H9 (cell line): ENCODE data around the gene PEG3. TPM values are rescaled to one million over a fixed set of nuclear protein-coding genes. Genes with fewer than 3 reads are reported as not detected.

Experiments used
- DNase-seq: peaks from one replicate; pipeline ENCODE4 v3.0.0-alpha.2; 2017
- H2AFZ ChIP-seq: one replicate; pipeline ENCODE4 v1.6.1; 2013; ENCODE audit warnings: mild to moderate bottlenecking, low read length, control low read depth, moderate library complexity
- H2AK5ac ChIP-seq: 2 replicates; pipeline ENCODE4 v1.6.1; 2013; ENCODE audit warnings: low read length, control low read depth, mixed read lengths; ENCODE audit not compliant: insufficient read length
- H2BK120ac ChIP-seq: one replicate; pipeline ENCODE4 v1.6.1; 2013; ENCODE audit warnings: low read depth, mild to moderate bottlenecking, low read length, control low read depth, inconsistent platforms; ENCODE audit not compliant: poor library complexity, severe bottlenecking
- H2BK12ac ChIP-seq: 2 replicates; pipeline ENCODE4 v1.6.1; 2013; ENCODE audit warnings: low read length, control low read depth, mixed read lengths, low read depth; ENCODE audit not compliant: insufficient read length
- H2BK15ac ChIP-seq: 2 replicates; pipeline ENCODE4 v1.6.1; 2013; ENCODE audit warnings: low read depth, low read length, control low read depth
- H2BK20ac ChIP-seq: one replicate; pipeline ENCODE4 v1.6.1; 2013; ENCODE audit warnings: low read depth, mild to moderate bottlenecking, low read length, control low read depth, inconsistent platforms; ENCODE audit not compliant: poor library complexity, severe bottlenecking
- H2BK5ac ChIP-seq: 2 replicates; pipeline ENCODE4 v1.6.1; 2013; ENCODE audit warnings: low read length, control low read depth, mixed read lengths; ENCODE audit not compliant: insufficient read length
- H3K14ac ChIP-seq: 2 replicates; pipeline ENCODE4 v1.6.1; 2013; ENCODE audit warnings: low read length, control low read depth; ENCODE audit not compliant: insufficient read depth
- H3K18ac ChIP-seq: 2 replicates; pipeline ENCODE4 v1.6.1; 2013; ENCODE audit warnings: low read depth, mild to moderate bottlenecking, mixed read lengths, low read length, control low read depth; ENCODE audit not compliant: insufficient read length
- H3K23ac ChIP-seq: 2 replicates; pipeline ENCODE4 v1.6.1; 2013; ENCODE audit warnings: low read length, control low read depth, mixed read lengths, low read depth; ENCODE audit not compliant: insufficient read length
- H3K23me2 ChIP-seq: 2 replicates; pipeline ENCODE4 v1.6.1; 2013; ENCODE audit warnings: low read depth, mild to moderate bottlenecking, mixed read lengths, low read length, control low read depth; ENCODE audit not compliant: insufficient read length, poor library complexity, severe bottlenecking
- H3K27ac ChIP-seq: 2 replicates; pipeline ENCODE4 v1.5.1; 2013; ENCODE audit warnings: low read length, control low read depth, mixed read lengths, low read depth; ENCODE audit not compliant: insufficient read length
- H3K27me3 ChIP-seq: 2 replicates; pipeline ENCODE4 v1.6.1; 2013; ENCODE audit warnings: low read length, control low read depth, inconsistent platforms; ENCODE audit not compliant: insufficient read depth
- H3K4ac ChIP-seq: 2 replicates; pipeline ENCODE4 v1.6.1; 2013; ENCODE audit warnings: low read depth, mild to moderate bottlenecking, control low read depth, inconsistent platforms, low read length, moderate library complexity
- H3K4me1 ChIP-seq: 2 replicates; pipeline ENCODE4 v1.6.1; 2013; ENCODE audit warnings: low read length, control low read depth, inconsistent platforms; ENCODE audit not compliant: insufficient read depth
- H3K4me2 ChIP-seq: 2 replicates; pipeline ENCODE4 v1.6.1; 2013; ENCODE audit warnings: low read length, control low read depth, mixed read lengths; ENCODE audit not compliant: insufficient read length, insufficient read depth
- H3K56ac ChIP-seq: 2 replicates; pipeline ENCODE4 v1.6.1; 2013; ENCODE audit warnings: low read depth, mild to moderate bottlenecking, mixed read lengths, low read length, control low read depth; ENCODE audit not compliant: insufficient read length
- H3K79me1 ChIP-seq: 2 replicates; pipeline ENCODE4 v1.6.1; 2013; ENCODE audit warnings: low read depth, mild to moderate bottlenecking, moderate library complexity, low read length, control low read depth, inconsistent platforms; ENCODE audit not compliant: insufficient read depth, poor library complexity, severe bottlenecking
- H3K79me2 ChIP-seq: 2 replicates; pipeline ENCODE4 v1.6.1; 2013; ENCODE audit warnings: low read length, control low read depth, inconsistent platforms; ENCODE audit not compliant: insufficient read depth
- H3K9ac ChIP-seq: 2 replicates; pipeline ENCODE4 v1.6.1; 2013; ENCODE audit warnings: low read length, control low read depth, mixed read lengths; ENCODE audit not compliant: insufficient read length; ENCODE audit errors: extremely low read depth
- H3K9me3 ChIP-seq: one replicate; pipeline ENCODE4 v1.6.1; 2013; ENCODE audit warnings: low read depth, low read length, inconsistent platforms; ENCODE audit not compliant: control insufficient read depth
- H3T11ph ChIP-seq: one replicate; pipeline ENCODE4 v1.6.1; 2013; ENCODE audit warnings: mild to moderate bottlenecking, low read length, control low read depth, inconsistent platforms
- H4K20me1 ChIP-seq: one replicate; pipeline ENCODE4 v1.6.1; 2013; ENCODE audit not compliant: control insufficient read depth, insufficient read length, insufficient read depth
- H4K5ac ChIP-seq: 2 replicates; pipeline ENCODE4 v1.6.1; 2013; ENCODE audit warnings: low read depth, mild to moderate bottlenecking, mixed read lengths, low read length, control low read depth; ENCODE audit not compliant: insufficient read length
- H4K8ac ChIP-seq: replicated peaks from 2 replicates; pipeline ENCODE4 v1.6.1; 2013; ENCODE audit warnings: low read length, control low read depth, mixed read lengths, low read depth; ENCODE audit not compliant: insufficient read length
- H4K91ac ChIP-seq: 2 replicates; pipeline ENCODE4 v1.6.1; 2013; ENCODE audit warnings: low read depth, mild to moderate bottlenecking, moderate library complexity, mixed read lengths, low read length, control low read depth; ENCODE audit not compliant: insufficient read length
- H3K27ac Mint-ChIP-seq, 3 experiments: 2 replicates in 2 of 3; 3 replicates in 1 of 3; pipeline ENCODE4 v1.8.0; 2020 to 2021; ENCODE audit warnings: mixed read lengths in 3 of 3, mild to moderate bottlenecking in 1 of 3, moderate library complexity in 1 of 3
- H3K27me3 Mint-ChIP-seq: 2 replicates; pipeline ENCODE4 v1.8.0; 2021; ENCODE audit warnings: low read depth, mild to moderate bottlenecking, moderate library complexity, mixed read lengths
- H3K36me3 Mint-ChIP-seq, 3 experiments: 2 replicates in 2 of 3; 3 replicates in 1 of 3; pipeline ENCODE4 v1.8.0; 2020 to 2021; ENCODE audit warnings: low read depth in 3 of 3, mixed read lengths in 3 of 3; ENCODE audit not compliant: insufficient read depth in 1 of 3
- H3K4me1 Mint-ChIP-seq, 2 experiments: 2 replicates each; pipeline ENCODE4 v1.8.0; 2020; ENCODE audit warnings: mixed read lengths in 2 of 2
- H3K4me3 Mint-ChIP-seq, 2 experiments: 2 replicates in 1 of 2; 3 replicates in 1 of 2; pipeline ENCODE4 v1.8.0; 2020 to 2021; ENCODE audit warnings: mild to moderate bottlenecking in 2 of 2, mixed read lengths in 2 of 2, moderate library complexity in 1 of 2
- H3K9me3 Mint-ChIP-seq, 2 experiments: 2 replicates in 1 of 2; 3 replicates in 1 of 2; pipeline ENCODE4 v1.8.0; 2020; ENCODE audit warnings: mild to moderate bottlenecking in 2 of 2, mixed read lengths in 2 of 2, moderate library complexity in 1 of 2
- WGBS: extraction: QIAGEN DNeasy Blood & Tissue Kit; methylation state at CpG from one replicate; pipeline ENCODE4 v1.1.7; 2013; ENCODE audit warnings: missing lambda C conversion rate, low lambda C conversion rate, mixed read lengths; ENCODE audit not compliant: insufficient read length; ENCODE audit errors: extremely low coverage; 5-methylcytosine and 5-hydroxymethylcytosine counted together
- total RNA-seq: library from RNA; stranded (reverse); gene quantifications from 2 replicates; pipeline ENCODE4 v1.2.1, GENCODE V29; 2021
- TF ChIP-seq, protein P1 (sequence below): fragments of 200-600 bp; sonication (generic); conservative IDR thresholded peaks from 3 replicates; pipeline ENCODE4 v1.8.0; 2021; ENCODE audit warnings: antibody characterized with exemption, mild to moderate bottlenecking

Gene PEG3
- total RNA-seq, 1 experiment from 2014 or later: not detected

- no peak overlapping the region for H3K9ac ChIP-seq
- no peak overlapping the region for H2BK5ac ChIP-seq
- no peak overlapping the region for H3K18ac ChIP-seq
- no peak overlapping the region for H3K14ac ChIP-seq
- H2AFZ ChIP-seq: no peak overlapping the region
- Mint-ChIP-seq H3K27me3 (peaks cover 8% of the 10 kb centered on the region), H3K27ac (no peak overlapping the region), H3K9me3 (peaks cover 84 to 85% of the 10 kb centered on the region in 2 experiments), H3K36me3 (peaks cover 22 to 43% (median 37%) of the 10 kb centered on the region in 3 experiments), H3K4me1 (no peaks in the 10 kb centered on the region), H3K4me3 (no peak overlapping the region)
- H4K8ac ChIP-seq: no peak overlapping the region
- H4K5ac ChIP-seq: no peak overlapping the region
- TF ChIP-seq, protein P1, sequence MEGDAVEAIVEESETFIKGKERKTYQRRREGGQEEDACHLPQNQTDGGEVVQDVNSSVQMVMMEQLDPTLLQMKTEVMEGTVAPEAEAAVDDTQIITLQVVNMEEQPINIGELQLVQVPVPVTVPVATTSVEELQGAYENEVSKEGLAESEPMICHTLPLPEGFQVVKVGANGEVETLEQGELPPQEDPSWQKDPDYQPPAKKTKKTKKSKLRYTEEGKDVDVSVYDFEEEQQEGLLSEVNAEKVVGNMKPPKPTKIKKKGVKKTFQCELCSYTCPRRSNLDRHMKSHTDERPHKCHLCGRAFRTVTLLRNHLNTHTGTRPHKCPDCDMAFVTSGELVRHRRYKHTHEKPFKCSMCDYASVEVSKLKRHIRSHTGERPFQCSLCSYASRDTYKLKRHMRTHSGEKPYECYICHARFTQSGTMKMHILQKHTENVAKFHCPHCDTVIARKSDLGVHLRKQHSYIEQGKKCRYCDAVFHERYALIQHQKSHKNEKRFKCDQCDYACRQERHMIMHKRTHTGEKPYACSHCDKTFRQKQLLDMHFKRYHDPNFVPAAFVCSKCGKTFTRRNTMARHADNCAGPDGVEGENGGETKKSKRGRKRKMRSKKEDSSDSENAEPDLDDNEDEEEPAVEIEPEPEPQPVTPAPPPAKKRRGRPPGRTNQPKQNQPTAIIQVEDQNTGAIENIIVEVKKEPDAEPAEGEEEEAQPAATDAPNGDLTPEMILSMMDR: no peak
- DNase-seq: no peak
- no peak overlapping the region for H2BK12ac ChIP-seq
- H3K27me3 ChIP-seq: no peaks in the 10 kb centered on the region
- no peak overlapping the region for H4K91ac ChIP-seq
- H2BK120ac ChIP-seq: no peak overlapping the region
- H3K4me2 ChIP-seq: peak overlapping the region; percentile 46
- H3T11ph ChIP-seq: no peak overlapping the region
- H2BK20ac ChIP-seq: no peak overlapping the region
- H2AK5ac ChIP-seq: no peak overlapping the region
- peaks cover 84% of the 10 kb centered on the region for H3K9me3 ChIP-seq
- H3K79me1 ChIP-seq: no peaks in the 10 kb centered on the region
- H3K23me2 ChIP-seq: no peaks in the 10 kb centered on the region
- H3K23ac ChIP-seq: no peak overlapping the region
- no peaks in the 10 kb centered on the region for H3K79me2 ChIP-seq
- H3K27ac ChIP-seq: no peak overlapping the region
- no CpG with 5 or more reads among the region's 25 CpGs for WGBS
- H3K56ac ChIP-seq: no peak overlapping the region
- no peaks in the 10 kb centered on the region for H3K4me1 ChIP-seq
- H3K4ac ChIP-seq: no peak overlapping the region
- H4K20me1 ChIP-seq: no peaks in the 10 kb centered on the region
- no peak overlapping the region for H2BK15ac ChIP-seq
Measured at GRCh38 chr19:56837492-56838023, 3.0 kb downstream of the PEG3 start.
